ENCODE results near the gene CYS1. TPM values are rescaled to one million over a fixed set of nuclear protein-coding genes. Genes with fewer than 3 reads are reported as not detected.
A peak's percentile ranks its signal among the peaks of the same experiment; 100 is the strongest.

The CYS1 gene
- total and polyA plus RNA-seq, 2 of the 8 experiments (the other 6 are each of a cell fraction or from before 2014, with no cell fraction given), result 0.09 to 0.13 TPM

- H3K4me2 ChIP-seq (ENCODE audit: insufficient read depth in 1 of 2, low read depth in 2 of 2, low read length in 2 of 2), result peak within 1 kb of the TSS; percentile 90 to 98
- H3K23me2 ChIP-seq (ENCODE audit: low read depth, low read length), result peaks cover 8% of the 10 kb centered on the region; the same call in 1 of the 2 replicates
- H3K4me1 ChIP-seq (replicated peaks in 1 of 4; ENCODE audit: control insufficient read depth in 3 of 4, insufficient read depth in 4 of 4, low read length in 3 of 4), result peaks cover 0 to 5% (median 2%) of the 10 kb centered on the region in 4 experiments; a peak in 3 of 7 replicates
- H3K4me3 ChIP-seq (ENCODE audit: extremely low read depth in 1 of 4, insufficient read depth in 2 of 4, low read depth in 3 of 4, low read length in 4 of 4), result peak within 1 kb of the TSS; percentile 54 to 72 (median 58)
- peaks cover 0 to 5% of the 10 kb centered on the region in 2 experiments for H4K20me1 ChIP-seq (replicated peaks in 1 of 2; ENCODE audit: control insufficient read depth in 1 of 2, insufficient read depth in 2 of 2, low read length in 2 of 2)
- H3K4ac ChIP-seq (replicated peaks; ENCODE audit: insufficient read length, low read depth, low read length), result peak within 1 kb of the TSS; percentile 63
- no peak within 1 kb of the TSS for H2BK120ac ChIP-seq (replicated peaks; ENCODE audit: low read depth, low read length)
- no peaks in the 10 kb centered on the region; the same call in 1 of the 2 replicates for H3K79me1 ChIP-seq (ENCODE audit: low read depth, low read length)
- peak within 1 kb of the TSS; percentile 80 for H4K91ac ChIP-seq (replicated peaks; ENCODE audit: insufficient read length, low read length)
- FAIRE-seq, result no peak
- WGBS, 2 experiments (ENCODE audit: extremely low coverage in 1 of 2, insufficient coverage in 1 of 2, insufficient read length in 1 of 2, insufficient replicate concordance in 2 of 2, low coverage in 1 of 2, low lambda C conversion rate in 2 of 2, missing lambda C conversion rate in 1 of 2), result 4% methylated on average over 16 of the region's 104 CpGs; no CpG with 5 or more reads in 1 of the 2 experiments
- H4K8ac ChIP-seq (ENCODE audit: extremely low read depth, insufficient read depth, low read length), result peak within 1 kb of the TSS; percentile 82
- CTCF ChIA-PET (ENCODE audit: partially characterized antibody), result interaction anchor here (1.0 to 1.9 kb wide), 3 partner anchors 15 to 59 kb away, joined by 4 to 11 read pairs (median 9); no protein-coding TSS in a partner anchor
- peaks cover 0 to 8% of the 10 kb centered on the region in 2 experiments; a peak in 1 of 4 replicates for H3K9me3 ChIP-seq (ENCODE audit: insufficient read depth in 2 of 2, low read depth in 1 of 2, low read length in 1 of 2)
- no peak within 1 kb of the TSS for H2BK15ac ChIP-seq (ENCODE audit: low read length)
- H3K36me3 ChIP-seq (ENCODE audit: control insufficient read depth in 2 of 4, insufficient read depth in 4 of 4, low read length in 3 of 4), result peaks cover 0 to 10% (median under 1%) of the 10 kb centered on the region in 4 experiments; a peak in 2 of 8 replicates
- peak within 1 kb of the TSS; percentile 71 for H3K18ac ChIP-seq (ENCODE audit: extremely low read depth, low read length)
- peak within 1 kb of the TSS; percentile 74 to 89 (median 81) for H3K9ac ChIP-seq (replicated peaks in 1 of 4; ENCODE audit: extremely low read depth in 1 of 4, low read depth in 3 of 4, low read length in 3 of 4)
- no peaks in the 10 kb centered on the region for H3K79me2 ChIP-seq (ENCODE audit: control insufficient read depth in 1 of 2, insufficient read depth in 2 of 2, low read length in 2 of 2)
- H2AK5ac ChIP-seq (ENCODE audit: low read depth, low read length), result no peak within 1 kb of the TSS
- H3K27me3 ChIP-seq (replicated peaks in 1 of 4; ENCODE audit: control insufficient read depth in 3 of 4, extremely low read depth in 1 of 4, insufficient read depth in 3 of 4, low read length in 3 of 4), result peaks cover 0 to 26% (median 18%) of the 10 kb centered on the region in 4 experiments; a peak in 6 of 7 replicates
- H3K23ac ChIP-seq (ENCODE audit: insufficient read length), result no peak within 1 kb of the TSS
- H2BK5ac ChIP-seq (ENCODE audit: low read depth, low read length), result no peak within 1 kb of the TSS
- H4K5ac ChIP-seq (ENCODE audit: insufficient read length, low read depth, low read length), result peak within 1 kb of the TSS; percentile 73
- peak in 1 of 2 experiments; percentile 81 for DNase-seq (ENCODE audit: low read depth in 1 of 2, low spot score in 2 of 2)
- no peak within 1 kb of the TSS for H3K14ac ChIP-seq (ENCODE audit: insufficient read length)
- H2BK20ac ChIP-seq (ENCODE audit: low read length), result no peak within 1 kb of the TSS
- peak within 1 kb of the TSS; percentile 23; the same call in 1 of the 2 replicates for H2BK12ac ChIP-seq (ENCODE audit: low read depth, low read length)
- POLR2A ChIA-PET (ENCODE audit: partially characterized antibody), result interaction anchor here (0.8 to 4.2 kb wide), 14 partner anchors 9 to 413 kb away, joined by 3 to 32 read pairs (median 4); partner anchors contain the start of genes ODC1, TAF1B and YWHAQ
- peak within 1 kb of the TSS; percentile 94 for H2AFZ ChIP-seq (ENCODE audit: low read length)
- H3K56ac ChIP-seq (replicated peaks; ENCODE audit: insufficient read length, low read depth, low read length), result no peak within 1 kb of the TSS
- peak within 1 kb of the TSS; percentile 58; the same call in 1 of the 2 replicates for H3K27ac ChIP-seq (ENCODE audit: low read depth, low read length)
- TF ChIP-seq SIN3A (conservative IDR thresholded peaks at IDR 0.05 in 1 of 2, IDR thresholded peaks at IDR 0.05 in 1 of 2; ENCODE audit: low read depth in 1 of 2, low read length in 2 of 2) (no peak), CBX5 (IDR thresholded peaks at IDR 0.05; ENCODE audit: low read depth, low read length) (no peak), POLR2A (IDR thresholded peaks at IDR 0.05; ENCODE audit: control extremely low read depth in 1 of 2, low read depth in 2 of 2, low read length in 2 of 2) (peak in 1 of 2 experiments; percentile 28; a peak in 1 of 3 replicates), KDM4A (IDR thresholded peaks at IDR 0.05; ENCODE audit: low read depth, low read length, severe bottlenecking) (peak; percentile 29), SP2 (IDR thresholded peaks at IDR 0.05; ENCODE audit: low read length) (no peak), MAX (IDR thresholded peaks at IDR 0.05) (peak; percentile 96), RFX5 (IDR thresholded peaks at IDR 0.05; ENCODE audit: borderline replicate concordance, low read depth, low read length) (no peak), USF2 (IDR thresholded peaks at IDR 0.05; ENCODE audit: low read length) (peak; percentile 32; the same call in 1 of the 2 replicates), TCF12 (IDR thresholded peaks at IDR 0.05; ENCODE audit: low read depth, low read length) (no peak), EZH2 (IDR thresholded peaks at IDR 0.05; ENCODE audit: low read depth, low read length, severe bottlenecking) (no peak)
These were observed 36.8 kb downstream of the CYS1 start, which contains the start of gene KLF11 for GRCh38 chr2:10043256-10043905. Gene KLF11 (plus strand): TSS chr2:10043550. CDS start chr2:10043717, 167 bp downstream.

Measured in H1 (cell line).